Mesodermal cell (in vitro differentiated cells): ENCODE results near the gene B4GALNT4.
"Not testable (repeated sequence)": the region's sequence is repeated elsewhere in the genome, so short reads cannot be mapped to it uniquely, and the experiment has no call there.

Experiments
- H3K27ac ChIP-seq: 2 replicates; pipeline ENCODE4 v1.7.0; 2013; ENCODE audit warnings: mild to moderate bottlenecking, low read depth, low read length, moderate library complexity; ENCODE audit not compliant: severe bottlenecking
- H3K36me3 ChIP-seq: 2 replicates; pipeline ENCODE4 v1.7.1; 2013; ENCODE audit warnings: mild to moderate bottlenecking, low read length, moderate library complexity; ENCODE audit not compliant: control insufficient read depth, insufficient read depth
- H3K4me1 ChIP-seq: one replicate; pipeline ENCODE4 v1.7.1; 2013; ENCODE audit warnings: mild to moderate bottlenecking, low read length; ENCODE audit not compliant: insufficient read depth, control insufficient read depth, poor library complexity, severe bottlenecking
- H3K4me3 ChIP-seq: 2 replicates; pipeline ENCODE4 v1.7.0; 2013; ENCODE audit warnings: low read length, control low read depth, mild to moderate bottlenecking; ENCODE audit not compliant: insufficient read depth, poor library complexity, severe bottlenecking; ENCODE audit errors: extremely low read depth
- H3K9me3 ChIP-seq: 2 replicates; pipeline ENCODE4 v1.7.1; 2013; ENCODE audit warnings: mild to moderate bottlenecking, low read length, moderate library complexity; ENCODE audit not compliant: control insufficient read depth
- WGBS, 2 experiments: methylation state at CpG; one replicate each; pipeline ENCODE4 v1.1.5; 2013; ENCODE audit warnings: missing lambda C conversion rate in 2 of 2; ENCODE audit not compliant: insufficient coverage in 2 of 2; 5-methylcytosine and 5-hydroxymethylcytosine counted together

B4GALNT4 gene

DNA sequence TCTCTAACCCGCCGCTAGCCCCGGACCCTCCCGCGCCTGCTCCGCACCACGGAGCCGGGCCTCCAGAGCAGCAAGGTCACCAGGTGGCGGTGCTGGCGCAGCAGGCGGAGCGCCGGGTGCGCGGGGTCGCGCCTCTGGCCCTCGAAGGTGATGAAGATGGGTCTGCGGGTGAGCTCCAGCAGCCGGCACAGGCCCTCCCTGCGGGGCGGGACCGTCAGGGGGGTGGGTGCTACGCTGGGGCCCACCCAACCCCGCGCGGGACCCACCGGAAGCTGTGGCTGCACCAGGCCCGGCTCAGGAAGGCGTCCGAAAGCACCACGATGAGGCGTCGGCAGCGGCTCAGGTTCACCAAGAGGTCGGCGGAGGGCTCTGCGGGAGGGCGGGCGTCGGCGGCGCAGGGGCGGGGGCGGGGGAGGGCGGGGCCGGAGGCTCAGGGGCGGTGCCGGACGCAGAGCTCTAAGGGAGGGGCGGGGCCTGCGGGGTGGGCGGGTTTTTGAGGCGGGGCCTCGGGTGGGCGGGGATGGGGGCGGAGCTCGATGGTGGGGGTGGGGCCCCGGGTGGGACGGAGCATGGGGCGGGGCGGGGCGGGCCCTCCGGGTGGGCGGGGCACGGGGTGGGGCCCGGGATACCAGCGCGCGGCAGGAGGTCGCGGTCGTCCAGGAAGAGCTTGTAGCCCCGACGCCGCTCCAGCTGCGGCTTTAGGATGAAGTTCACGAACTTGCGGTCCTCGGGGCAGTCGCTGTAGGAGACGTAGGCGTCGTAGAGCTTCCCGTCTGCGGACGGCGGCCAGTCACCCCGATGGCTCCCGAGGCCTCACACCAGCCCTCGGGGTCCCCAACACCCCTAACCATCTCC lies 37.7 kb downstream of the B4GALNT4 start:
- Histone ChIP-seq H3K4me3 (peak overlapping the region; percentile 44), H3K36me3 (no peaks in the 10 kb centered on the region), H3K4me1 (no peaks in the 10 kb centered on the region), H3K27ac (no peak overlapping the region), H3K9me3 (no peaks in the 10 kb centered on the region)
- 9 to 22% methylated on average over 39 to 55 of the region's 91 CpGs for WGBS, 2 experiments

- Histone ChIP-seq H3K9me3 (no peaks in the 10 kb centered on the region), H3K27ac (no peak overlapping the region), H3K36me3 (no peaks in the 10 kb centered on the region), H3K4me1 (no peaks in the 10 kb centered on the region), H3K4me3 (no peak overlapping the region)
- WGBS, 2 experiments, result 90% methylated on average over 21 to 24 of the region's 28 CpGs
Measured at GRCh38 chr11:407651-408123, 38.4 kb downstream of the B4GALNT4 start.

DNA sequence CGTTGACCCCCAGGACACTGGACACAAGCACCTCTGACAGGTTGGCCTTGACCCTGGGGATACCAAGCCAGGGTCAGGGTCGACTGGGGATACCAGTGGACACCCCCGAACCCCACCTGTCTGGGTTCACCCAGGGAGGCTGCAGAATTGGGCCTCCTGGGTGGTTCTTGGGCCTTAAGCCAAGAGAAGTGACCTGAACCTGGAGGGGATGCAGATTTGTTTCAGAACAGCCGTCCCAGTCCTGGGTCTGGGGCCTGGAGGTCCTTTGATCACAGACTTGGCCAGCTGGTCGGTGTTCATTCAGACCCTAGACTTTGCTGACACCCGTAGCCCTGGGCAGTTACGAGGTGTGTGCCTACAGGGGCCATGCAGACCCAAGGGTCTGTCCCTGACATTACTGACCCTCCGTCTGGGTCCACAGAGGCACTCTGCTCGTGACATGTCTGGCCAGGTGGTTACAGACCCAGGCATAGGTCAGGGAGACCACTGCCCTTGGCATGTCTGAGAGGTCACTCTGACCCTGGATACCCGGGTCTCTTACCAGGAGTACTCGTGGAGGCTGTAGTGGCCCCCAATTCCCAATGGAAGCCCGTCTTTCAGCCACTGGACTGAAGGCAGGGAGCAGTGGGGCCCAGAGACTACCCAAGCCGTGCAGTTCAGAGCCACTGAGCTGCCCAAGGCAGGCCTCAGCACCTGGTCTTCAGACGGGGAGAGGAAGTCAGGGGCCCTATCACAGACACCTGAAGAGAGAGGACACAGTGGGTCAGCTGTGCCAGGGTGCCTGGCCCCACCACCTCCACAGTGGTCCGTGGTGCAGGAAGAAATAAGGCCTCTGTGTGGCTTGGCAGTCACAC lies 39.1 kb downstream of the B4GALNT4 start:
- Histone ChIP-seq H3K9me3 (no peaks in the 10 kb centered on the region), H3K27ac (no peak overlapping the region), H3K4me1 (no peaks in the 10 kb centered on the region), H3K4me3 (no peak overlapping the region), H3K36me3 (no peaks in the 10 kb centered on the region)
- 90 to 95% methylated on average over 15 of the region's 15 CpGs for WGBS, 2 experiments

DNA sequence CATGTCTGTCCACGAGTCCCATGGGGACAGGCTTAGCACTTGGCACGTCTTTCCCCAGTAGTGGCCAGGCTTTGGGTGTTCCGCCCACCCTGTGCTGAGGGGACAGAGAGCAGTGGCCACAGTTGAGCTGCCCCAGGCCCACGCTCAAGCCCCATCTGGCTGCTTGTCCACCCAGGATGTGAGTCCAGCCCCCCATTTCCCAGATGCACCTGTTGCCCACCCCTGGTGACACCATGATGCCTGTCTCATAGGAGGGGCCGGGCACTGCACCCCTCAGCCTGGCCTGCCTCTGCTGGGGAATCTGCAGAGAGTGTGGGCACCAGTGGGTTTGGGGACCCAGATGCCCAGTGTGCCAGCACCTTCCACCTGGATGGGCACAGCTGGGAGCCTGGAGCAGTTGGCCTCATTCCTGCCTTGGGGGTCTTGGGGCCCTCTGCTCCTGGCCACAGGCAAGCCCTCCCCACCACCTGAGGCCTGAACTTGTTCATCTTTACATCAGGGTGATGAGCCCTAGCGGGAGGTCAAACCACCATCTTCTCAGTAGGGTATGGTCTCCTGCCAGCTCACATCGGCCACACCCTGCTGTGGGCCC lies 39.8 kb downstream of the B4GALNT4 start:
- H3K27ac ChIP-seq, result no peak overlapping the region
- no peaks in the 10 kb centered on the region for H3K36me3 ChIP-seq
- no peak overlapping the region for H3K4me3 ChIP-seq
- no peaks in the 10 kb centered on the region for H3K4me1 ChIP-seq
- H3K9me3 ChIP-seq, result no peaks in the 10 kb centered on the region
- 88 to 94% methylated on average over 7 of the region's 7 CpGs for WGBS, 2 experiments

- Histone ChIP-seq H3K4me3 (no peak overlapping the region), H3K27ac (no peak overlapping the region), H3K9me3 (no peaks in the 10 kb centered on the region), H3K4me1 (no peaks in the 10 kb centered on the region), H3K36me3 (no peaks in the 10 kb centered on the region)
- 79 to 80% methylated on average over 16 to 18 of the region's 18 CpGs for WGBS, 2 experiments
Measured at GRCh38 chr11:409600-410483, 40.5 kb downstream of the B4GALNT4 start.

DNA sequence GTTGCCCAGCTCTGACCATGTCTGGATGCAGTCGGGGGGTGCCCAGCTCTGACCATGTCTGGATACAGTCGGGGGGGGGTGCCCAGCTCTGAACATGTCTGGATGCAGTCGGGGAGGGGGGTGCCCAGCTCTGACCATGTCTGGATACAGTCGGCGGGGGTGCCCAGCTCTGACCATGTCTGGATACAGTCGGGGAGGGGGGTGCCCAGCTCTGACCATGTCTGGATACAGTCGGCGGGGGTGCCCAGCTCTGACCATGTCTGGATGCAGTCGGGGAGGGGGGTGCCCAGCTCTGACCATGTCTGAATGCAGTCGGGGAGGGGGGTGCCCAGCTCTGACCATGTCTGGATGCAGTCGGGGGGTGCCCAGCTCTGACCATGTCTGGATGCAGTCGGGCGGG lies 41.4 kb downstream of the B4GALNT4 start:
- H3K4me1 ChIP-seq, H3K36me3 ChIP-seq, H3K4me3 ChIP-seq, H3K9me3 ChIP-seq, H3K27ac ChIP-seq: not testable (repeated sequence)
- WGBS, 2 experiments, result 100% methylated on average over 2 to 3 of the region's 13 CpGs

DNA sequence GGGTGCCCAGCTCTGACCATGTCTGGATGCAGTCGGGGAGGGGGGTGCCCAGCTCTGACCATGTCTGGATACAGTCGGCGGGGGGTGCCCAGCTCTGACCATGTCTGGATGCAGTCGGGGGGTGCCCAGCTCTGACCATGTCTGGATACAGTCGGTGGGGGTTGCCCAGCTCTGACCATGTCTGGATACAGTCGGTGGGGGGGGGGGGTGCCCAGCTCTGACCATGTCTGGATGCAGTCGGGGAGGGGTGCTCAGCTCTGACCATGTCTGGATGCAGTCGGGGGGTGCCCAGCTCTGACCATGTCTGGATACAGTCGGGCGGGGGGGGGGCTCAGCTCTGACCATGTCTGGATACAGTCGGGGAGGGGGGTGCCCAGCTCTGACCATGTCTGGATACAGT lies 42.2 kb downstream of the B4GALNT4 start:
- WGBS, 2 experiments, result 100% methylated on average over 3 of the region's 11 CpGs; no CpG with 5 or more reads in 1 of the 2 experiments
- not testable (repeated sequence) for H3K4me3 ChIP-seq, H3K36me3 ChIP-seq, H3K4me1 ChIP-seq, H3K27ac ChIP-seq, H3K9me3 ChIP-seq

- no peak overlapping the region for H3K4me3 ChIP-seq
- H3K9me3 ChIP-seq, result no peaks in the 10 kb centered on the region
- H3K4me1 ChIP-seq, result peaks cover 9% of the 10 kb centered on the region
- no peak overlapping the region for H3K27ac ChIP-seq
- WGBS, 2 experiments, result 90 to 93% methylated on average over 8 to 12 of the region's 15 CpGs
- H3K36me3 ChIP-seq, result no peaks in the 10 kb centered on the region
Measured at GRCh38 chr11:412641-413119, 43.4 kb downstream of the B4GALNT4 start.

DNA sequence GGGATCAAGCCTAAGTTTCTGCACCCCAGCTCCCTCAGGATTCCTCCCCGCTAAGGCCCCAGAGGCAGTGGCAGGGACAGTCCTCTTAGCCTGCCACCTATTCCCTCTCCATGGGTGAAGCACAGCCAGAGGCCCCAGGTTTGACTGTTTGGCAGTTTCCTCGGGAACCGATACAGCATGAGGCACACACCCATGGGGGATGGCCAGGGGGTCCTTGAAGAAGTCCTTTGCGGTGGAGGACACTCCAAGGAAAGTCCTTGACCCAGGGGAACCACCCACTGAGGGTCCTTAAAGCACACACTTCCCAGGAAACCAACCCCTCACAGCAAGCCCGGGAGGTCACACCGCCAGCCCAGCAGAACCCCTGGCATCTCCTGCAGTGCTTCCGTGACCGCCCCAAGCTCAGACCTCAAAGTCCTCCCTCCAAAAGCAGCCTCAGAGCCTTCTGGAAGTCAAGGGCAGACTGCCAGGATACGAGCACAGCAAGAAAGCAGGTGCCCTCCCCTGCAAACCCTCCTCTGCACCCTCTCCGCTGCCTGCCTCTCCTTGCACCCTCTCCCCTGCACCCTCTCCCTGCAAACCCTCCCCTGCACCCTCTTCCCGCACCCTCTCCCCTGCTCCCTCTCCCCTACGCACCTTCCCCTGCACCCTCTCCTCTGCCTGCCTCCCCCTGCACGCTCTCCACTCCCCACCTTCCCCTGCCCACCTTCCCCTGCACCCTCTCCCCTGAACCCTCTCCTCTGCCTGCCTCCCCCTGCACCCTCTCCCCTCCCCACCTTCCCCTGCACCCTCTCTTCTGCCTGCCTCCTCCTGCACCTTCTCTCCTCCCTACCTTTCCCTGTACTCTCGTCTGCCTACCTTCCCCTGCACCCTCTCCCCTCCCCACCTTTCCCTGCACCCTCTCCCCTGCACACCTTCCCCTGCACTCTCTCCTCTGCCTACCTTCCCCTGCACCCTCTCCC lies 44.1 kb downstream of the B4GALNT4 start:
- H3K4me3 ChIP-seq, result no peak overlapping the region

More for the DNA sequence above, 44.1 kb downstream of the B4GALNT4 start:
- Histone ChIP-seq H3K9me3 (no peaks in the 10 kb centered on the region), H3K4me1 (peaks cover 9% of the 10 kb centered on the region), H3K27ac (no peak overlapping the region), H3K36me3 (no peaks in the 10 kb centered on the region)
- 68 to 79% methylated on average over 8 to 11 of the region's 14 CpGs for WGBS, 2 experiments
